Neural cell (in vitro differentiated cells): ENCODE measurements around the gene GABRA1.

Experiments
- EP300 ChIP-seq: fragments of 450-650 bp; conservative IDR thresholded peaks from 2 replicates; pipeline ENCODE4 v1.6.1; 2014; ENCODE audit warnings: antibody characterized with exemption, mild to moderate bottlenecking, moderate library complexity; ENCODE audit not compliant: poor library complexity, severe bottlenecking
- POLR2AphosphoS5 ChIP-seq: IDR thresholded peaks from 2 replicates; pipeline ENCODE4 v1.6.1; 2012
- TF ChIP-seq, protein P1 (sequence below): fragments of 450-650 bp; IDR thresholded peaks from 2 replicates; pipeline ENCODE4 v1.5.1; 2014; ENCODE audit warnings: antibody characterized with exemption, mild to moderate bottlenecking, moderate library complexity; ENCODE audit not compliant: poor library complexity, severe bottlenecking
- TF ChIP-seq, protein P2 (sequence below): IDR thresholded peaks from 2 replicates; pipeline ENCODE4 v1.6.1; 2012; ENCODE audit warnings: borderline replicate concordance

DNA sequence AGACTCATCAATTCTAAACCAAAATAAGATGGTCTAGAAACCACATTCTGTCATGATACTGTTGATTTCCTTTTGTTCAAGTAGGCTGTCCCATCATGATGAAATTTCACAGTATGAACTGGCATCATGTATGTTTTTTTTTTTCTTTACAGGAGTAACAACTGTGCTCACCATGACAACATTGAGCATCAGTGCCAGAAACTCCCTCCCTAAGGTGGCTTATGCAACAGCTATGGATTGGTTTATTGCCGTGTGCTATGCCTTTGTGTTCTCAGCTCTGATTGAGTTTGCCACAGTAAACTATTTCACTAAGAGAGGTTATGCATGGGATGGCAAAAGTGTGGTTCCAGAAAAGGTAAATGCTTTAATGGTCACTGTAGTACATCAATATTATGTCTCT lies 47.6 kb downstream of the GABRA1 start:
- TF ChIP-seq, protein P1, sequence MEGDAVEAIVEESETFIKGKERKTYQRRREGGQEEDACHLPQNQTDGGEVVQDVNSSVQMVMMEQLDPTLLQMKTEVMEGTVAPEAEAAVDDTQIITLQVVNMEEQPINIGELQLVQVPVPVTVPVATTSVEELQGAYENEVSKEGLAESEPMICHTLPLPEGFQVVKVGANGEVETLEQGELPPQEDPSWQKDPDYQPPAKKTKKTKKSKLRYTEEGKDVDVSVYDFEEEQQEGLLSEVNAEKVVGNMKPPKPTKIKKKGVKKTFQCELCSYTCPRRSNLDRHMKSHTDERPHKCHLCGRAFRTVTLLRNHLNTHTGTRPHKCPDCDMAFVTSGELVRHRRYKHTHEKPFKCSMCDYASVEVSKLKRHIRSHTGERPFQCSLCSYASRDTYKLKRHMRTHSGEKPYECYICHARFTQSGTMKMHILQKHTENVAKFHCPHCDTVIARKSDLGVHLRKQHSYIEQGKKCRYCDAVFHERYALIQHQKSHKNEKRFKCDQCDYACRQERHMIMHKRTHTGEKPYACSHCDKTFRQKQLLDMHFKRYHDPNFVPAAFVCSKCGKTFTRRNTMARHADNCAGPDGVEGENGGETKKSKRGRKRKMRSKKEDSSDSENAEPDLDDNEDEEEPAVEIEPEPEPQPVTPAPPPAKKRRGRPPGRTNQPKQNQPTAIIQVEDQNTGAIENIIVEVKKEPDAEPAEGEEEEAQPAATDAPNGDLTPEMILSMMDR, result no peak
- TF ChIP-seq POLR2AphosphoS5, result no peak
- TF ChIP-seq, protein P2, sequence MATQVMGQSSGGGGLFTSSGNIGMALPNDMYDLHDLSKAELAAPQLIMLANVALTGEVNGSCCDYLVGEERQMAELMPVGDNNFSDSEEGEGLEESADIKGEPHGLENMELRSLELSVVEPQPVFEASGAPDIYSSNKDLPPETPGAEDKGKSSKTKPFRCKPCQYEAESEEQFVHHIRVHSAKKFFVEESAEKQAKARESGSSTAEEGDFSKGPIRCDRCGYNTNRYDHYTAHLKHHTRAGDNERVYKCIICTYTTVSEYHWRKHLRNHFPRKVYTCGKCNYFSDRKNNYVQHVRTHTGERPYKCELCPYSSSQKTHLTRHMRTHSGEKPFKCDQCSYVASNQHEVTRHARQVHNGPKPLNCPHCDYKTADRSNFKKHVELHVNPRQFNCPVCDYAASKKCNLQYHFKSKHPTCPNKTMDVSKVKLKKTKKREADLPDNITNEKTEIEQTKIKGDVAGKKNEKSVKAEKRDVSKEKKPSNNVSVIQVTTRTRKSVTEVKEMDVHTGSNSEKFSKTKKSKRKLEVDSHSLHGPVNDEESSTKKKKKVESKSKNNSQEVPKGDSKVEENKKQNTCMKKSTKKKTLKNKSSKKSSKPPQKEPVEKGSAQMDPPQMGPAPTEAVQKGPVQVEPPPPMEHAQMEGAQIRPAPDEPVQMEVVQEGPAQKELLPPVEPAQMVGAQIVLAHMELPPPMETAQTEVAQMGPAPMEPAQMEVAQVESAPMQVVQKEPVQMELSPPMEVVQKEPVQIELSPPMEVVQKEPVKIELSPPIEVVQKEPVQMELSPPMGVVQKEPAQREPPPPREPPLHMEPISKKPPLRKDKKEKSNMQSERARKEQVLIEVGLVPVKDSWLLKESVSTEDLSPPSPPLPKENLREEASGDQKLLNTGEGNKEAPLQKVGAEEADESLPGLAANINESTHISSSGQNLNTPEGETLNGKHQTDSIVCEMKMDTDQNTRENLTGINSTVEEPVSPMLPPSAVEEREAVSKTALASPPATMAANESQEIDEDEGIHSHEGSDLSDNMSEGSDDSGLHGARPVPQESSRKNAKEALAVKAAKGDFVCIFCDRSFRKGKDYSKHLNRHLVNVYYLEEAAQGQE, result no peak
- no peak for TF ChIP-seq EP300
